ENCODE data around the gene ADAM15.

ADAM15 gene

DNA sequence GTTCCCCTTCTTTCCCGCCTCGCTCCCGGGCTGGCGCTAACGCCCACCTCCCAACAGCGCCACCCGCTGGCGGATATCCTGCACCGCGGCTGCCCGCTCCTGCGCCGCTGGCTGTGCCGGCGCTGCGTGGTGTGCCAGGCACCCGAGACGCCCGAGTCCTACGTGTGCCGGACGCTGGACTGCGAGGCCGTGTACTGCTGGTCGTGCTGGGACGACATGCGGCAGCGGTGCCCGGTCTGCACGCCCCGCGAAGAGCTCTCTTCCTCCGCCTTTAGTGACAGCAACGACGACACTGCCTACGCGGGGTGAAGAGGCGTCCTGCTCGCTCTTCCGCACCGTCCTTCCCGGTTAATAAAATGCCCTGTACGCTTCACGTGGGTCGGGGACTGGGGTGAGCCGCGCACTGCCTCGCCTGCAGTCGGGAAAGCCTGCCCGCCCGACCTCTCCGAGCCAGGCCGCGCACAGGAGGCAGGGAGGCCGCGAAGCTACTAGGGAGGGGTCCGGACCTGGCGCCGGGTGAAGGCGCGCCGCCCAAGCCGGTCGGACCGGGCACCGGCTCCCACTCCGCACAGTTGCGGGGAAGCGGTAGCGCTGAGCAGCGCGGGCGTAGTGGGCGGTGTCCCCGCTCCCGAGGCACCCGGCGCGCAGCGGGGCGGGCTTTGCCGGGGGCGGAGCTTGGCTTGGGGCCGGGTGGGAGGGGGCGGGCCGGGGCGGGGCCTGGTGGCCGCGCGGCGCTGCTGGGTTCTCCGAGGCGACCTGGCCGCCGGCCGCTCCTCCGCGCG is at the start of gene ADAM15:
ADAM15 (plus strand) TSS at position 757 of the 782 bp plus-strand sequence. CDS start 71 bp downstream, outside the sequence.
- TF ChIP-seq, protein P1, sequence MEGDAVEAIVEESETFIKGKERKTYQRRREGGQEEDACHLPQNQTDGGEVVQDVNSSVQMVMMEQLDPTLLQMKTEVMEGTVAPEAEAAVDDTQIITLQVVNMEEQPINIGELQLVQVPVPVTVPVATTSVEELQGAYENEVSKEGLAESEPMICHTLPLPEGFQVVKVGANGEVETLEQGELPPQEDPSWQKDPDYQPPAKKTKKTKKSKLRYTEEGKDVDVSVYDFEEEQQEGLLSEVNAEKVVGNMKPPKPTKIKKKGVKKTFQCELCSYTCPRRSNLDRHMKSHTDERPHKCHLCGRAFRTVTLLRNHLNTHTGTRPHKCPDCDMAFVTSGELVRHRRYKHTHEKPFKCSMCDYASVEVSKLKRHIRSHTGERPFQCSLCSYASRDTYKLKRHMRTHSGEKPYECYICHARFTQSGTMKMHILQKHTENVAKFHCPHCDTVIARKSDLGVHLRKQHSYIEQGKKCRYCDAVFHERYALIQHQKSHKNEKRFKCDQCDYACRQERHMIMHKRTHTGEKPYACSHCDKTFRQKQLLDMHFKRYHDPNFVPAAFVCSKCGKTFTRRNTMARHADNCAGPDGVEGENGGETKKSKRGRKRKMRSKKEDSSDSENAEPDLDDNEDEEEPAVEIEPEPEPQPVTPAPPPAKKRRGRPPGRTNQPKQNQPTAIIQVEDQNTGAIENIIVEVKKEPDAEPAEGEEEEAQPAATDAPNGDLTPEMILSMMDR (IDR thresholded peaks at IDR 0.05) = peak; percentile 91

DNA sequence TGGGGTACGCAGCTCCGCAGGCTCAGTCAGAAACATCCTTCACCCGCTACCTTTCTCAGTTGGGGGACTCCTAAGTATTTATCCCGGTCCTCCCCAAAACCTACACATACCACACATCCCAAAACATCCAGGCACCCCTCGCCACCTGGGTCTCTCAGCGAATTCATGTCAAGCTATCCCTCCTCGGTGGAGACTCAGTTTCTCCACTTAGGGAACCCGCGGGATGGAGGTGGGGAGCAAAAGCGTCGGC is 49.8 kb upstream of the ADAM15 start:
- peaks cover 4% of the 10 kb centered on the region for H3K27me3 Mint-ChIP-seq (ENCODE audit: low read depth, poor library complexity)
- H3K36me3 Mint-ChIP-seq (ENCODE audit: low read depth) = no peaks in the 10 kb centered on the region
- H3K27ac Mint-ChIP-seq = peak overlapping the region; percentile 13
- peaks cover 38% of the 10 kb centered on the region for H3K4me1 Mint-ChIP-seq
- DNase-seq = no peak
- peak overlapping the region; percentile 87 for H3K4me3 Mint-ChIP-seq
- no peaks in the 10 kb centered on the region for H3K9me3 Mint-ChIP-seq
- TF ChIP-seq, protein P1 (IDR thresholded peaks at IDR 0.05) = no peak

More for the DNA sequence above, at the start of gene ADAM15:
- H3K27me3 Mint-ChIP-seq (ENCODE audit: low read depth, poor library complexity) = peaks cover 11% of the 10 kb centered on the region
- no peaks in the 10 kb centered on the region for H3K9me3 Mint-ChIP-seq
- peak within 1 kb of the TSS; percentile 84 for H3K4me3 Mint-ChIP-seq
- H3K27ac Mint-ChIP-seq = no peak within 1 kb of the TSS
- H3K36me3 Mint-ChIP-seq (ENCODE audit: low read depth) = no peaks in the 10 kb centered on the region
- peaks cover 51% of the 10 kb centered on the region for H3K4me1 Mint-ChIP-seq
- DNase-seq = peak; percentile 92

GRCh38 chr1:155001675-155002463 is 49.2 kb upstream of the ADAM15 start:
- Mint-ChIP-seq H3K27ac (no peak overlapping the region), H3K4me3 (peak overlapping the region; percentile 87), H3K4me1 (peaks cover 43% of the 10 kb centered on the region), H3K27me3 (ENCODE audit: low read depth, poor library complexity) (peaks cover 4% of the 10 kb centered on the region), H3K36me3 (ENCODE audit: low read depth) (no peaks in the 10 kb centered on the region), H3K9me3 (no peaks in the 10 kb centered on the region)
- TF ChIP-seq, protein P1 (IDR thresholded peaks at IDR 0.05) = no peak
- peak; percentile 100 for DNase-seq

DNA sequence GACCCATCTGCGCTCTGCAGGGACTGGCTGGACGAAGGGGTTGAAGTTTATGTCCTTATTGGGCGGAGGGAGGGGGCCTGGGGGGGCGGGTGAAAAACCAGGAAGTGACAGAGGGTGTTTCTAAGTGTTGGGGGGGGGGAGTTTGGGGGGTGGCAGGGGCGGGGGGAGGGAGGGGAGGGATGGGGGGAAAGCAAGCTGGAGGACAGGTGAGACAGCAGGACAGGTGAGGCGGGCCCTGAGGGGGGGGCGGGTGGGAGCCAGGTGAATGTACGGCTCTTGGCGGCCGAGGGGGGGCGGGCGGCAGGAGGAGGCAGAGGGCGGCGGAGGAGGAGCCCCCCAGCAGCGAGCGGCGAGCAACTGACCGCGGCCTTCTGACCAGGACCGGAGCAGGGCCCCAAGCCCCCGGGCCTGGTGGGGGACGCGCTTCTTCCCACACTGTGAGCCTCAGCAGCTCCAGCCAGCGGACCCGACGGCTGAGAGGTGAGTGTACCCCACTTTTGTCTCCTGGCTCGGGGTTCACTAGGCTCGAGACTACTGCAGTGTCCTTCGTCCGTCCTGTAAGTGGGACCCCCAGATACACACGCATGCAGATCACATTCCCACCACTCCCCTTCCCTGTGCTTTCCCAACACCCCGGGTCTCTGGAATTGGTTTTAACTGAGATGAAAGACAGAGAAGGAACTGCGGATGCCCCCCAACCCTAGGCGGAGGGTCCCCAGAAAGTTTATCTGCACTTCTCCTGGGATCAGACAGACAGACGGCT is 48.5 kb upstream of the ADAM15 start, which contains the start of gene ZBTB7B:
ZBTB7B (plus strand) TSS at position 339 of the 763 bp plus-strand sequence. CDS start 11,859 bp downstream, outside the sequence.
- Mint-ChIP-seq H3K4me1 (peaks cover 40% of the 10 kb centered on the region), H3K36me3 (ENCODE audit: low read depth) (no peaks in the 10 kb centered on the region), H3K9me3 (no peaks in the 10 kb centered on the region), H3K27me3 (ENCODE audit: low read depth, poor library complexity) (peaks cover 2% of the 10 kb centered on the region), H3K27ac (peak within 1 kb of the TSS; percentile 83), H3K4me3 (peak within 1 kb of the TSS; percentile 94)
- TF ChIP-seq, protein P1 (IDR thresholded peaks at IDR 0.05) = no peak
- peak; percentile 43 for DNase-seq

DNA sequence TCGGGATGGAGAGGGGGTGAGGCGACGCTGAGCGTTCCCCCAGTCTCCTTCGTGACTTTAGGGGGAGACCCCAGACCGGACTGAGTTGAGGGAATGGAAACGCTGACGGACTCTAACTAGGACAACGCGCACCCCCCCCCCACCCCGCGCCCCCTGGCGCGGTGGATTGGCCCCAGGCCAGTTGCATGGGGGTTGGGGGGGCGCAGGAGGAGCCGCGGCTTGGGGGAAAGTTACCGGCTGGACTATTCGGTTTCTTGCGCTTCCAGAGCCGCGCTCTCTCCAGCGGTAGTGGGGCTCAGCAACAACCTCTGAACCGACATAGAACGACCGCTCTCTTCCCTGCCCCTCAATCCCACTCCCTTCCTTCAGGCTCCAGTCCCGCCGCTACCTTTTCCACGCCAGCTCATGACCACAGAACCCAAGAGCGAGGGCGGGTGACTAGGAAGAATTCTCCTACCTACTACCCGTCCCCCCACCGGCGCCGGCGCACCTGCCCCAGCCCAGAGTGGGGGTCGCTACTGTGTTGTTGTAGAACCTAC is 47.8 kb upstream of the ADAM15 start:
- Mint-ChIP-seq H3K4me3 (peak overlapping the region; percentile 94), H3K9me3 (no peaks in the 10 kb centered on the region), H3K27me3 (ENCODE audit: low read depth, poor library complexity) (no peaks in the 10 kb centered on the region), H3K36me3 (ENCODE audit: low read depth) (no peaks in the 10 kb centered on the region), H3K27ac (peak overlapping the region; percentile 83), H3K4me1 (peaks cover 39% of the 10 kb centered on the region)
- TF ChIP-seq, protein P1 (IDR thresholded peaks at IDR 0.05) = no peak
- peak; percentile 59 for DNase-seq
